Measurements from ENCODE around the gene MORN1. TPM values are rescaled to one million over a fixed set of nuclear protein-coding genes. Genes with fewer than 3 reads are reported as not detected.

The MORN1 gene
- total and polyA plus RNA-seq, 2 experiments from 2014 or later = 4.8 to 11.1 TPM

- no peak overlapping the region for H3K27ac Mint-ChIP-seq
- Histone ChIP-seq H3K36me3 (ENCODE audit: insufficient read depth) (no peaks in the 10 kb centered on the region), H3K9me2 (ENCODE audit: insufficient read depth) (no peaks in the 10 kb centered on the region), H3K79me2 (replicated peaks; ENCODE audit: insufficient read depth) (no peaks in the 10 kb centered on the region), H3F3A (replicated peaks; ENCODE audit: low read depth) (no peaks in the 10 kb centered on the region), H3K4me2 (no peak overlapping the region), H4K20me1 (replicated peaks; ENCODE audit: insufficient read depth) (no peaks in the 10 kb centered on the region), H3K27me3 (ENCODE audit: insufficient read depth) (no peaks in the 10 kb centered on the region), H3K4me3 (no peak overlapping the region), H3K27ac (ENCODE audit: low read depth) (no peak overlapping the region), H3K4me1 (ENCODE audit: insufficient read depth) (no peaks in the 10 kb centered on the region), H2AFZ (no peak overlapping the region)
- H3K36me3 Mint-ChIP-seq (ENCODE audit: low read depth) = no peaks in the 10 kb centered on the region
- H3K4me1 Mint-ChIP-seq = no peaks in the 10 kb centered on the region
- peaks cover 5% of the 10 kb centered on the region for H3K27me3 Mint-ChIP-seq (ENCODE audit: insufficient read depth, low read depth, poor library complexity)
- no peak for ATAC-seq
- DNase-seq (ENCODE audit: low spot score) = no peak
- H3K4me3 Mint-ChIP-seq = no peak overlapping the region
- TF ChIP-seq ZNF114 (CRISPR knock-in tag; IDR thresholded peaks at IDR 0.05) (no peak), POLR2AphosphoS5 (IDR thresholded peaks at IDR 0.05; ENCODE audit: low read depth) (no peak), EZH2phosphoT487 (IDR thresholded peaks at IDR 0.05; ENCODE audit: unreplicated experiment) (no peak), NANOG (IDR thresholded peaks at IDR 0.05; ENCODE audit: borderline replicate concordance) (no peak), REST (IDR thresholded peaks at IDR 0.05; ENCODE audit: unreplicated experiment) (no peak), STAT1 (IDR thresholded peaks at IDR 0.05; ENCODE audit: unreplicated experiment) (no peak), CTCF (conservative IDR thresholded peaks at IDR 0.05; ENCODE audit: low read depth in 2 of 2) (no peak)
- no peaks in the 10 kb centered on the region; the same call in 2 of the 3 replicates for H3K9me3 Mint-ChIP-seq
Measured at GRCh38 chr1:2342384-2343022, 48.9 kb downstream of the MORN1 start.

GRCh38 chr1:2341706-2342383 lies 49.5 kb downstream of the MORN1 start:
- Histone ChIP-seq H3K4me3 (no peak overlapping the region), H3K27me3 (ENCODE audit: insufficient read depth) (no peaks in the 10 kb centered on the region), H3K9me2 (ENCODE audit: insufficient read depth) (no peaks in the 10 kb centered on the region), H3K4me2 (no peak overlapping the region), H3K79me2 (replicated peaks; ENCODE audit: insufficient read depth) (no peaks in the 10 kb centered on the region), H2AFZ (no peak overlapping the region), H3K27ac (ENCODE audit: low read depth) (no peak overlapping the region), H4K20me1 (replicated peaks; ENCODE audit: insufficient read depth) (no peaks in the 10 kb centered on the region), H3F3A (replicated peaks; ENCODE audit: low read depth) (no peaks in the 10 kb centered on the region), H3K4me1 (ENCODE audit: insufficient read depth) (no peaks in the 10 kb centered on the region), H3K36me3 (ENCODE audit: insufficient read depth) (no peaks in the 10 kb centered on the region)
- ATAC-seq = no peak
- DNase-seq (ENCODE audit: low spot score) = no peak
- Mint-ChIP-seq H3K36me3 (ENCODE audit: low read depth) (no peaks in the 10 kb centered on the region), H3K4me1 (no peaks in the 10 kb centered on the region), H3K9me3 (no peaks in the 10 kb centered on the region; the same call in 2 of the 3 replicates), H3K4me3 (no peak overlapping the region), H3K27me3 (ENCODE audit: insufficient read depth, low read depth, poor library complexity) (peaks cover 5% of the 10 kb centered on the region), H3K27ac (no peak overlapping the region)
- TF ChIP-seq JUNB (IDR thresholded peaks at IDR 0.05; ENCODE audit: unreplicated experiment) (no peak), ZNF114 (CRISPR knock-in tag; IDR thresholded peaks at IDR 0.05) (no peak), REST (IDR thresholded peaks at IDR 0.05; ENCODE audit: unreplicated experiment) (no peak), NANOG (IDR thresholded peaks at IDR 0.05; ENCODE audit: borderline replicate concordance) (no peak)

All from GM23338 (cell line).